PFSK-1 (cell line): ENCODE measurements around the gene CCDC93.
A peak's percentile ranks its signal among the peaks of the same experiment; 100 is the strongest.

ENCODE experiments used
- POLR2AphosphoS5 ChIP-seq: IDR thresholded peaks from 2 replicates; pipeline ENCODE4 v1.6.1; 2012; ENCODE audit warnings: low read depth, mild to moderate bottlenecking, control low read depth, low read length, moderate library complexity
- SIN3A ChIP-seq: IDR thresholded peaks from 2 replicates; pipeline ENCODE4 v1.6.1; 2012; ENCODE audit warnings: mild to moderate bottlenecking, low read length, moderate library complexity, borderline replicate concordance; ENCODE audit not compliant: insufficient read depth

DNA sequence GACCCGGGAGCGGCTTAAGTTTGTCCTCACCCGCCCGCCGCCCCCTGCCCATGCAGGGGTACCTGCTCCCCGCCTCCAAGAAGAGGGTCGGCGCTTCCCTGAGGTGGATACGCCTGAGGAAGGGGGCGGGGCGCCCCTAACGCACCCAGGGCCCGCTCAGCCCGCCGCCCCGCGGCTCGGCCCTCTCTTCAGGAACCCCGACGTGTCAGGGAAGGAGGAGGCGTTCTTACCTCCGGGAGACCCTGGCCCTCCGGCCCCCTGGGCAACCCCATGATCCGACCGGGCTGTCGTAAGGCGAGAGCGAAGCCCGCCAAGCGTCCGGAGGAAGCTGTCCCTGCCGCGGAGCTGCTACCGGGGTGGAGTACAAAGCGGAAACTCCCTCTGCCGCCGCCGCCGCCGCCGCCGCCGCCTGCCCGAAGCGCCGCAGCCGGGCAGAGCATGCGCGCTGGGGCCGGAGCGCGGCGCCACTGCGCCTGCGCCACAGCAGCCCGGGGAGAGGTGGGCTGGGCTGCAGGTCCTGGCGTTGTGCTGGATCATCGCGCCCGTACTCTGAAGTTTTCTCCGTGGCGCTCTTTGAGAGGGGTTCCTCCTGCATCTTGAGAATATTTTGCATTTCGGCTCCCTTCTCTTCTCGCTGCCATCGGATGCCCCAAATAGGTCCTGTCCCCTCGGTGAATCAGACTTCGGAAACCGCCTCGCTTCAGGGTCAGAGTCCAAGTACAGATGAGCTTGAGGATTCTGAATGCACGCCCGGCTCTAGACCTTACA, at the start of gene CCDC93:
- TF ChIP-seq POLR2AphosphoS5 (peak; percentile 64; the same call in 1 of the 2 replicates), SIN3A (peak; percentile 48; the same call in 1 of the 2 replicates)
